Measurements from ENCODE around the gene TTN.

GRCh38 chr2:178528647-178529046, 278.6 kb downstream of the TTN start:
- TF ChIP-seq CTCF (conservative IDR thresholded peaks at IDR 0.05 in 1 of 2, IDR thresholded peaks at IDR 0.05 in 1 of 2; ENCODE audit: low read depth in 1 of 2, low read length in 2 of 2) (no peak), EZH2 (IDR thresholded peaks at IDR 0.05; ENCODE audit: low read length, missing control alignments) (no peak)

Data from fibroblast of lung (primary cell).